NCI-H345 treated with DMSO at 0.1 percent for 48 hours (cell line): ENCODE results near the gene PDS5A.
"Not testable (repeated sequence)": the region's sequence is repeated elsewhere in the genome, so short reads cannot be mapped to it uniquely, and the experiment has no call there.

Experiments
- DNase-seq: peaks from one replicate; lab custom pipeline; 2025; ENCODE audit not compliant: unreplicated experiment; lab: John Stamatoyannopoulos, UW

The PDS5A gene

GRCh38 chr4:39840516-39840915, 137.2 kb downstream of the PDS5A start:
- not testable (repeated sequence) for DNase-seq

- DNase-seq, result no peak
Observed at GRCh38 chr4:39840027-39840426, 137.7 kb downstream of the PDS5A start.

GRCh38 chr4:39838431-39838830, 139.3 kb downstream of the PDS5A start:
- DNase-seq, result not testable (repeated sequence)

- DNase-seq, result no peak
Observed at GRCh38 chr4:39834269-39834668, 143.4 kb downstream of the PDS5A start.

GRCh38 chr4:39825741-39826231, 151.9 kb downstream of the PDS5A start:
- no peak for DNase-seq

GRCh38 chr4:39825090-39825489, 152.6 kb downstream of the PDS5A start:
- DNase-seq, result no peak

- DNase-seq, result no peak
Observed at GRCh38 chr4:39823191-39823590, 154.5 kb downstream of the PDS5A start.

GRCh38 chr4:39822662-39823061, 155.0 kb downstream of the PDS5A start:
- no peak for DNase-seq

GRCh38 chr4:39821951-39822350, 155.8 kb downstream of the PDS5A start:
- DNase-seq, result no peak

GRCh38 chr4:39820186-39820585, 157.5 kb downstream of the PDS5A start:
- DNase-seq, result no peak

GRCh38 chr4:39818646-39819045, 159.1 kb downstream of the PDS5A start:
- no peak for DNase-seq

- no peak for DNase-seq
Observed at GRCh38 chr4:39814403-39815185, 163.1 kb downstream of the PDS5A start.

- DNase-seq, result not testable (repeated sequence)
Observed at GRCh38 chr4:39813761-39814160, 163.9 kb downstream of the PDS5A start.

- not testable (repeated sequence) for DNase-seq
Observed at GRCh38 chr4:39813033-39813432, 164.7 kb downstream of the PDS5A start.

GRCh38 chr4:39812500-39812899, 165.2 kb downstream of the PDS5A start:
- no peak for DNase-seq

GRCh38 chr4:39808231-39808749, 169.4 kb downstream of the PDS5A start:
- no peak for DNase-seq

GRCh38 chr4:39802005-39802404, 175.7 kb downstream of the PDS5A start:
- no peak for DNase-seq

- DNase-seq, result not testable (repeated sequence)
Observed at GRCh38 chr4:39792976-39793375, 184.7 kb downstream of the PDS5A start.

- no peak for DNase-seq
Observed at GRCh38 chr4:39792529-39792928, 185.2 kb downstream of the PDS5A start.

GRCh38 chr4:39792128-39792527, 185.6 kb downstream of the PDS5A start:
- DNase-seq, result no peak

GRCh38 chr4:39786838-39787237, 190.9 kb downstream of the PDS5A start:
- DNase-seq, result no peak

- no peak for DNase-seq
Observed at GRCh38 chr4:39785083-39785482, 192.6 kb downstream of the PDS5A start.

- not testable (repeated sequence) for DNase-seq
Observed at GRCh38 chr4:39781988-39782387, 195.7 kb downstream of the PDS5A start.
